GM18517 (cell line): ENCODE data around the gene ERCC6.

Source experiments
- ATAC-seq: cut with Tn5 transposase; IDR thresholded peaks from one replicate; pipeline ENCODE4 v1.9.1; 2021; ENCODE audit warnings: mild to moderate bottlenecking, moderate library complexity; ENCODE audit not compliant: unreplicated experiment

Gene ERCC6

GRCh38 chr10:49512121-49512809 is 26.7 kb downstream of the ERCC6 start:
- ATAC-seq = no peak

DNA sequence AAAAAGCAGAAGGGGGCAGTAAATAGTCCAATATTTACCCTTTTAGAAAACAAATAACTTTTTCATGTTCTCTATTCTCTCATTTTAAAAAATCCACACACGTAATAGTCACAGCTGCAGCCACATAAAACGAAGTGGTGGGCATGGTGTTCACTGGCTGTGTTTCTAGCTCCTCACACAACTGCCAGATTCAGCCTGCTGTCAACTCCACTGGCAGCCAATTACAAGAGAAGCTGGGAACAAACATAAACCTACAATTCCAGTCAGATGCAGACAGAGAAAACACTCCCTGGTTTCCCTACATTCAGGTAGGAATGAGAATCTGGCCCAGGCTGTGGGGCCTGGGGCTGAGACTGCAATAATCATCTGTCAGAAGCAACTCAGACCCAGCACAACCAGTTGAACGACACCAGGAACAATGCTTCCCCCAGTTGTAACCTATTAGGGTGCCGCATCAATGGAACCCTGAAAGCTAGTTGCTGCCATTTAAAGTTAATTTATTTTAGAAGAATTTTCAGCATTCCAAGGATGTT is 29.1 kb downstream of the ERCC6 start:
- ATAC-seq = no peak

GRCh38 chr10:49508654-49509053 is 30.3 kb downstream of the ERCC6 start:
- no peak for ATAC-seq

DNA sequence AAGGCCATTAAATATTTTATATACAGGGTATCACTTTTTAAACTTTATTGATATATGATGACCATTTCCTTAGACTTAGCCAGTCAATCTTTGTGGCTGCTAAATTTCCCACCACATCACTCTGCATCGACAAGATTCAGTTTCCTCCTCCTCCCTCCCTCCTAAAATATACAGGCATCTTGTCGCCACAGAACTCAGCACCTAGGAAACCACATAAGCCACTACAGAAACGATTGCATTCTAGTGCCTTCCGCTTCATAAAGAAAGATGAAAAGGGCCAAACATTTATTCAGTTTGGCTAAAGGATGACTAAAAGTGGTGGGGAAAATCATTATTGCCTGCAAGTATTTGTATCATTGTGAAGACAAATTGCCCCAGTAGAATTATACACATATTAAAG is 30.7 kb downstream of the ERCC6 start:
- ATAC-seq = no peak

DNA sequence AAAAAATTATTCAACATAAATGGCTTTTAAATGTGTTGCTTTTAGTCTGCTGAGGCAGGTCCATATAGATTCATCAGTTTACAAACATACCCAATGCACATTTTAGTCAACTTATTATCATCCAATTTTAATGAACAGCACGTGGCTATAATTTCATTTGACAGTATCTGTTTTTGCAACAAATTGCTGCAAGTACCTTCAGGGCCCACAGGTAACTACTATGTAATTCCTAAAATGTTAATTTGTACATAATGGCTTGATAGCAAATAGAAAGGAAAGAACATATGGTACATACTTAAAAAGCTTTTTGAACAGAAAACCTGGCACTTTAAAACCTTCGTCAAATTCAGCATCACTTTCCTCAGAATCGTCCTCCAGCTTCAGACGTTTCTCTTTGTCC is 33.3 kb downstream of the ERCC6 start:
- no peak for ATAC-seq

- ATAC-seq = no peak
Measured at GRCh38 chr10:49505076-49505475, 33.8 kb downstream of the ERCC6 start.

DNA sequence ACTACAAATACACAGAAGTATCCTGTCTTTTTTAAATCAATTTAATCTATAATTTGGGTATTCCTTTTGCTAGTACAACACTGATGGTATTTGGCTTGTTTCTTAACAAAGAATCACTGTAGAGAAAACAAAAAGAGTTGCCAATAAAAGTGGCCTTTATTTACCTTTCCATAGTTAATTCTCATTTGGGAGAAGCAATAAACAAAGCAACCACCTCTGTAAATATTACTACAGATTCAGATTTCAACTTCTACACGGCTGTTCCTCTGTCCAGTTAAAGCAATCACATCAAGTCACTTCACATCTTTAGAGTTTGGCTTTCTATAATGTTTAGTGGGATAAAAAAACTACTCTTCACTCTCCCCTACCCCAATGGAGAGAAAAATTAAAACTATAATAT is 34.4 kb downstream of the ERCC6 start:
- ATAC-seq = no peak

- ATAC-seq = no peak
Measured at GRCh38 chr10:49502358-49502757, 36.6 kb downstream of the ERCC6 start.

GRCh38 chr10:49500412-49500811 is 38.5 kb downstream of the ERCC6 start:
- ATAC-seq = no peak

- ATAC-seq = no peak
Measured at GRCh38 chr10:49499305-49499851, 39.5 kb downstream of the ERCC6 start.

GRCh38 chr10:49498425-49498824 is 40.5 kb downstream of the ERCC6 start:
- no peak for ATAC-seq

DNA sequence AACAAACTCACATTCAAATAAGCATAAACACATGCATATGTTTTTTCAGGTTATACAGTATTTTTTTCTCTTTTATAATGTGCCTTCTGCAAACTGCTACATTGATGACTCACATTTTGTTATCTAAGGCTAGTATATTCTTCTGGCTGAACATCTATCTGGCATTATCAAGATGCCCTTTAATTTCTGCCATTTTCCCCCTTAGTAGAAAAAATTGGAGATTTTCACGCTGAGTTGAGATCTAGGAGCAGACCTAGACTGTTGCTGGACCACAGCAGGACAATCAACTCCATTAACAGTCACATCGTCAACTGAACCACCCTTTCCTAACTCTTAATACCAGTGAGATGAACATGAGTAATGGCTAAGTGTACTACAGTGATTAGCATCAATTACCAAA is 41.6 kb downstream of the ERCC6 start:
- no peak for ATAC-seq

DNA sequence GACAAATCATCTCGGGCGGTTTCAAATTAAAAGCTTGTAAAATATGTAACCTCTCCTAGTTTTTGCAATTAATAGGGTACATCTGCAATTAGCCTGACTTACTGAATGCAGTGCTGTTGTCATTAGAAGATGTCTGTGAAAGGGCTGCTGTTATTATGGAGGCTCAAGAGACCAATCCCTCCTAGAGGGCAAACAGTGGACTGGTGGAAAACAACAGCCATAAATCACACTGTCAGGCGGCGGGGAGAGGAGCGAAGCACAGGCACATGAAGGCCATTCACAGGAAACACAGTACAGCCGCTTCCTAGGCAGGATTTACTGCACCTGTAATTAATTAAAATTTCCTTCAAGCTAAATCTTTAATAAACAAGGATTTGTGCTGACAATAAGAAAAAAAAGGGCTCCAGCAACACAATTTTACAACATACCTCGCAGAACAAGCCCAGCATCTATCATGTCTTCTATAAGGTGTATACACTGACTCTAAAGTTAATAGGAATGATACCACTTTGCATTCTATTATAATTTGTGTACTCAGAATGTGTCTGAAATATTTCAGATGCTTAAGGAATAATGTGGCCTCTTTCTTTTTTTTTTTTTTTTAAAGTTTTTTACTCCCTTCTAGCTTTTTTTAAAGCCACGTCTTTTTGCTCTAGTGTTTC is 50.7 kb downstream of the ERCC6 start:
- ATAC-seq = no peak

GRCh38 chr10:49486738-49487137 is 52.2 kb downstream of the ERCC6 start:
- no peak for ATAC-seq

DNA sequence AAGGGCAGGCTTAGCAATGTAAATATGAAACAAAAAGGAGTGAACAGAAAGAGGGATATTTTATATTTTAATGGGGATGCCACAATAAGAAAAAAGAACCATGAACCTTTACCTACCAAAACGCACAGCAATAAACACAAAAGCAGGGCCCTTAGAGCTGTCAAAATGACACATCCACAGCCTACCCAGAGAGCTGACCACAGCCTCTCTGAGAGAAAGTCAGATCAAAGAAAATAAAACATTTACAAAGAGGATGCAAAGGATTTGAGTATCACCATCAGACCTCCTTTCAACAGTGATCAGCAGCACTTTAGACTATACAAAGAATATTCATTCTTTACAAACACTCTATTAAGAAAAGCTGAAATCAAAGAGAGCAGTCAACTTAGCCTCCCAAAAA is 52.9 kb downstream of the ERCC6 start:
- no peak for ATAC-seq

GRCh38 chr10:49484486-49485235 is 54.3 kb downstream of the ERCC6 start:
- no peak for ATAC-seq

DNA sequence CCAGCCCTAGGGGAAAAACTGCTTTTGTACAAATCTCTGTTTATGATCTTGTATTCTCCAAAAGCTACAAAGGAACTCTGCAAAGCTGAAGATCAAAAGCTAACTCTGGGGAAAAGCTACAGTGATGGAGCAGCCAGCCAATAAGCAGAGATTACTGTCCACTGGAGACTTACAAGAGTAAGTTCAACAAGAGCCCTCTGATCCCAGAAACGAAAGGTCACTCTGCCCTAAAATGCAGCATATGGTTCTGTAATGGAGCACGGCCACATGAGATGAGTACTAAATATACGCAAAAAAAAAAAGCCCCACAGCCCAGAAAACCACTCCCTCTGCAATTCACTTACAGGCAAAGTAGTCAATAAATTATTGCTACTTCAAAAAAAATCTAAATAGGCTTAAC is 60.1 kb downstream of the ERCC6 start:
- ATAC-seq = no peak

DNA sequence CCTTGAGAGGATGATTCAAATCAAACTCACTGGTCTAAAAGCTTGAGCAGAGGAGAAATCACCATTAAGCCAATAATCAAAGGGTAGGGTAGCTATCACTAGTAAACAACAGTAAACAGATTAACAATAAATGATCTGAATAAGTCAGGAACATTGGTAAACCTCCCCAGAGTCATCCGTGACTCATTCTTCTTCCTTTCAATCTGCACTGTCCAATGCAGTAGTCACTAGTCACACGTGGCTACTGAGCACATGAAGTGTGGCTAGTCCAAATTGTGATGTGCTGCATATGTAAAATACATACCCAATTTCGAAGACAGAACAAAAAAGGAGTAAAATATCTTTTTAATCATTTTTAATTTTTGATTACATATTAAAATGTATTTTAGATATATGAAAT is 64.0 kb downstream of the ERCC6 start:
- no peak for ATAC-seq

DNA sequence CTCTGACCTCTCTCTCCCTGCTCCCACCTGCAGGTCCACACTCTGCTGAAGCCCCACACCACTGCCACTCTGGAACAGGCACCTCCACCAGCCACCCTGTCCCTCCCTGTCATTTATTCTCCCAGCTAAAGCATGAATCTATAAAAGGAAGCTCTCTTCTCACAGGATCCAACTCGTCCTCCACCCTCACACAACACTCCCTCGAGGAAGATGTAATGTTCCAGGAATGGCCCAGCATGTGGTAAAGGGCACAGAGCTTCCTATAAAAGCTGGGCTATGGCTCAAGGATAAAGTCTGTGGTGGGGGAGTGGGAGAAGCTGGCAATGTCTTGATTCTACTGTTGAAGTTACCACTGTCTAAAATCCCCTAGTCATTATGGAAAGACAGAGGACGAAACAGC is 67.4 kb downstream of the ERCC6 start:
- no peak for ATAC-seq

GRCh38 chr10:49465736-49466135 is 73.2 kb downstream of the ERCC6 start:
- ATAC-seq = no peak
